ENCODE results near the gene CAMSAP1.
"Not testable (repeated sequence)": the region's sequence is repeated elsewhere in the genome, so short reads cannot be mapped to it uniquely, and the experiment has no call there.

DNA sequence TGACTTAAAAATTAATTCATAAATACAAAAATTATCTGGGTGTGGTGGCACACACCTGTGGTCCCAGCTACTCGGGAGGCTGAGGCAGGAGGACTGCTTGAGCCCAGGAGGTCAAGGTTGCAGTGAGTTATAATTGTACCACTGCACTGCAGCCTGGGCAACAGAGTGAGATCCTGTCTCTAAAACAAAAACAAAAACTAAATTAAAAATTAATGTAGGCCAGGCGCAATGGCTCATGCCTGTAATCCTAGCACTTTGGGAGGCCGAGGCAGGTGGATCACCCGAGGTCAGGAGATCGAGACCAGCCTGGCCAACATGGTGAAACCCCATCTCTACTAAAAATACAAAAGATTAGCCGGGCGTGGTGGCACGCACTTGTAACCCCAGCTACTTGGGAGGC lies 44.0 kb upstream of the CAMSAP1 start:
- TF ChIP-seq, protein P1, sequence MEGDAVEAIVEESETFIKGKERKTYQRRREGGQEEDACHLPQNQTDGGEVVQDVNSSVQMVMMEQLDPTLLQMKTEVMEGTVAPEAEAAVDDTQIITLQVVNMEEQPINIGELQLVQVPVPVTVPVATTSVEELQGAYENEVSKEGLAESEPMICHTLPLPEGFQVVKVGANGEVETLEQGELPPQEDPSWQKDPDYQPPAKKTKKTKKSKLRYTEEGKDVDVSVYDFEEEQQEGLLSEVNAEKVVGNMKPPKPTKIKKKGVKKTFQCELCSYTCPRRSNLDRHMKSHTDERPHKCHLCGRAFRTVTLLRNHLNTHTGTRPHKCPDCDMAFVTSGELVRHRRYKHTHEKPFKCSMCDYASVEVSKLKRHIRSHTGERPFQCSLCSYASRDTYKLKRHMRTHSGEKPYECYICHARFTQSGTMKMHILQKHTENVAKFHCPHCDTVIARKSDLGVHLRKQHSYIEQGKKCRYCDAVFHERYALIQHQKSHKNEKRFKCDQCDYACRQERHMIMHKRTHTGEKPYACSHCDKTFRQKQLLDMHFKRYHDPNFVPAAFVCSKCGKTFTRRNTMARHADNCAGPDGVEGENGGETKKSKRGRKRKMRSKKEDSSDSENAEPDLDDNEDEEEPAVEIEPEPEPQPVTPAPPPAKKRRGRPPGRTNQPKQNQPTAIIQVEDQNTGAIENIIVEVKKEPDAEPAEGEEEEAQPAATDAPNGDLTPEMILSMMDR (tag by site-specific recombination; IDR thresholded peaks at IDR 0.05) = not testable (repeated sequence)
- not testable (repeated sequence) for TF ChIP-seq ZBTB17 (tag by site-specific recombination; IDR thresholded peaks at IDR 0.05); ZBTB7A (tag by site-specific recombination; IDR thresholded peaks at IDR 0.05; ENCODE audit: low read depth); ZBTB1 (tag by site-specific recombination; IDR thresholded peaks at IDR 0.05); ZNF274 (IDR thresholded peaks at IDR 0.05; ENCODE audit: low read length); ZNF274 (tag by site-specific recombination; IDR thresholded peaks at IDR 0.05; ENCODE audit: borderline replicate concordance); ZNF174 (tag by site-specific recombination; IDR thresholded peaks at IDR 0.05); ZNF792 (tag by site-specific recombination; IDR thresholded peaks at IDR 0.05)
- TF ChIP-seq, protein P2, sequence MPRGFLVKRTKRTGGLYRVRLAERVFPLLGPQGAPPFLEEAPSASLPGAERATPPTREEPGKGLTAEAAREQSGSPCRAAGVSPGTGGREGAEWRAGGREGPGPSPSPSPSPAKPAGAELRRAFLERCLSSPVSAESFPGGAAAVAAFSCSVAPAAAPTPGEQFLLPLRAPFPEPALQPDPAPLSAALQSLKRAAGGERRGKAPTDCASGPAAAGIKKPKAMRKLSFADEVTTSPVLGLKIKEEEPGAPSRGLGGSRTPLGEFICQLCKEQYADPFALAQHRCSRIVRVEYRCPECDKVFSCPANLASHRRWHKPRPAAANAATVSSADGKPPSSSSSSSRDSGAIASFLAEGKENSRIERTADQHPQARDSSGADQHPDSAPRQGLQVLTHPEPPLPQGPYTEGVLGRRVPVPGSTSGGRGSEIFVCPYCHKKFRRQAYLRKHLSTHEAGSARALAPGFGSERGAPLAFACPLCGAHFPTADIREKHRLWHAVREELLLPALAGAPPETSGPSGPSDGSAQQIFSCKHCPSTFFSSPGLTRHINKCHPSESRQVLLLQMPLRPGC (tag by site-specific recombination; IDR thresholded peaks at IDR 0.05) = not testable (repeated sequence)
